Astrocyte of the cerebellum (primary cell): ENCODE data around the gene DPYSL4.

Experiments
- DNase-seq: peaks from one replicate; pipeline ENCODE4 v3.0.0-alpha.2; 2011; ENCODE audit warnings: low read depth
- H3K4me3 ChIP-seq: 2 replicates; pipeline ENCODE4 v1.5.1; 2011; ENCODE audit warnings: mild to moderate bottlenecking, low read depth, low read length, moderate library complexity
- CTCF ChIP-seq: IDR thresholded peaks from 2 replicates; pipeline ENCODE4 v1.5.1; 2012; ENCODE audit warnings: low read length, low read depth, moderate library complexity, mild to moderate bottlenecking; ENCODE audit errors: missing control alignments
- in situ Hi-C: cut with HindIII; loops from 2 replicates; pipeline ENCODE4 v1.10.0; 2017; ENCODE audit warnings: low sequenced_read_pairs

The DPYSL4 gene

GRCh38 chr10:132253092-132253687 is 66.4 kb downstream of the DPYSL4 start:
- in situ Hi-C loops: no loop called here
- no peak for DNase-seq
- TF ChIP-seq CTCF: no peak
- H3K4me3 ChIP-seq: no peak overlapping the region

GRCh38 chr10:132254841-132255240 is 68.1 kb downstream of the DPYSL4 start:
- in situ Hi-C loops: no loop called here
- H3K4me3 ChIP-seq: no peak overlapping the region
- DNase-seq: no peak
- no peak for TF ChIP-seq CTCF
